GM23338 (cell line): Measurements from ENCODE around the gene COMMD2. TPM values are rescaled to one million over a fixed set of nuclear protein-coding genes. Genes with fewer than 3 reads are reported as not detected.

Experiments
- ATAC-seq: fragments of 200-7000 bp; cut with Tn5 transposase; 3 replicates; pipeline ENCODE4 v1.9.1; 2020
- DNase-seq: peaks from one replicate; pipeline ENCODE4 v3.0.0-alpha.2; 2015; ENCODE audit warnings: low spot score
- H2AFZ ChIP-seq: fragments of 200-600 bp; sonication (generic); 2 replicates; pipeline ENCODE4 v1.8.0; 2016; ENCODE audit warnings: antibody characterized with exemption, mild to moderate bottlenecking, moderate library complexity
- H3F3A ChIP-seq: fragments of 200-600 bp; sonication (generic); replicated peaks from 2 replicates; pipeline ENCODE4 v1.8.0; 2017; ENCODE audit warnings: antibody characterized with exemption, mixed run types, low read depth
- H3K27ac ChIP-seq: fragments of 200-600 bp; sonication (generic); 2 replicates; pipeline ENCODE4 v1.6.1; 2016; ENCODE audit warnings: low read depth
- H3K27me3 ChIP-seq: fragments of 200-600 bp; sonication (generic); 2 replicates; pipeline ENCODE4 v1.8.0; 2016; ENCODE audit warnings: mild to moderate bottlenecking, mixed run types, moderate library complexity; ENCODE audit not compliant: insufficient read depth
- H3K36me3 ChIP-seq: fragments of 200-600 bp; sonication (generic); 2 replicates; pipeline ENCODE4 v1.8.0; 2016; ENCODE audit warnings: mild to moderate bottlenecking; ENCODE audit not compliant: insufficient read depth
- H3K4me1 ChIP-seq: fragments of 200-600 bp; sonication (generic); 2 replicates; pipeline ENCODE4 v1.8.0; 2016; ENCODE audit warnings: mild to moderate bottlenecking, moderate library complexity; ENCODE audit not compliant: insufficient read depth
- H3K4me2 ChIP-seq: fragments of 200-600 bp; sonication (generic); 2 replicates; pipeline ENCODE4 v1.7.1; 2017; ENCODE audit warnings: mixed run types
- H3K4me3 ChIP-seq: fragments of 200-600 bp; sonication (generic); 2 replicates; pipeline ENCODE4 v1.6.1; 2016; ENCODE audit warnings: mixed run types
- H3K79me2 ChIP-seq: fragments of 200-600 bp; sonication (generic); replicated peaks from 2 replicates; pipeline ENCODE4 v1.8.0; 2017; ENCODE audit warnings: mild to moderate bottlenecking; ENCODE audit not compliant: insufficient read depth
- H3K9me2 ChIP-seq: fragments of 200-600 bp; sonication (generic); 2 replicates; pipeline ENCODE4 v1.8.0; 2017; ENCODE audit not compliant: insufficient read depth
- H4K20me1 ChIP-seq: fragments of 200-600 bp; sonication (generic); replicated peaks from 2 replicates; pipeline ENCODE4 v1.8.0; 2017; ENCODE audit warnings: mild to moderate bottlenecking; ENCODE audit not compliant: insufficient read depth
- H3K27ac Mint-ChIP-seq: 2 replicates; pipeline ENCODE4 v1.8.0; 2020; ENCODE audit warnings: inconsistent platforms, mild to moderate bottlenecking, moderate library complexity, mixed read lengths
- H3K27me3 Mint-ChIP-seq: 3 replicates; pipeline ENCODE4 v1.8.0; 2022; ENCODE audit warnings: low read depth, mild to moderate bottlenecking, moderate library complexity, mixed read lengths, inconsistent platforms; ENCODE audit not compliant: insufficient read depth, poor library complexity
- H3K36me3 Mint-ChIP-seq: 3 replicates; pipeline ENCODE4 v1.8.0; 2021; ENCODE audit warnings: low read depth, mild to moderate bottlenecking, inconsistent platforms, moderate library complexity, mixed read lengths
- H3K4me1 Mint-ChIP-seq: 3 replicates; pipeline ENCODE4 v1.8.0; 2020; ENCODE audit warnings: mild to moderate bottlenecking, inconsistent platforms, mixed read lengths
- H3K4me3 Mint-ChIP-seq: 3 replicates; pipeline ENCODE4 v1.8.0; 2021; ENCODE audit warnings: moderate library complexity, mild to moderate bottlenecking, inconsistent platforms, mixed read lengths
- H3K9me3 Mint-ChIP-seq: 3 replicates; pipeline ENCODE4 v1.8.0; 2020; ENCODE audit warnings: moderate library complexity, mild to moderate bottlenecking, inconsistent platforms, mixed read lengths
- CREB1 ChIP-seq: fragments of 250-450 bp; sonication (Bioruptor Pico); IDR thresholded peaks from 2 replicates; pipeline ENCODE4 v1.5.0; 2020; ENCODE audit warnings: low read depth, mild to moderate bottlenecking, moderate library complexity
- EZH2 ChIP-seq: fragments of 200-600 bp; sonication (generic); IDR thresholded peaks from one replicate; pipeline ENCODE4 v1.8.0; 2017; ENCODE audit warnings: antibody characterized with exemption, mild to moderate bottlenecking, low read depth; ENCODE audit not compliant: unreplicated experiment
- EZH2phosphoT487 ChIP-seq: fragments of 200-600 bp; sonication (generic); IDR thresholded peaks from one replicate; pipeline ENCODE4 v1.8.1; 2018; ENCODE audit warnings: antibody characterized with exemption; ENCODE audit not compliant: unreplicated experiment
- JUNB ChIP-seq: IDR thresholded peaks from one replicate; pipeline ENCODE4 v1.6.1; 2016; ENCODE audit warnings: antibody characterized with exemption; ENCODE audit not compliant: unreplicated experiment
- NANOG ChIP-seq: IDR thresholded peaks from 2 replicates; pipeline ENCODE4 v1.6.1; 2016; ENCODE audit warnings: antibody characterized with exemption, borderline replicate concordance
- POLR2AphosphoS5 ChIP-seq: IDR thresholded peaks from 2 replicates; pipeline ENCODE4 v1.6.1; 2016; ENCODE audit warnings: antibody characterized with exemption, low read depth
- STAT1 ChIP-seq: IDR thresholded peaks from one replicate; pipeline ENCODE4 v1.6.1; 2016; ENCODE audit warnings: antibody characterized with exemption; ENCODE audit not compliant: unreplicated experiment
- ZNF114 ChIP-seq: fragments of 250-450 bp; sonication (Bioruptor Pico); IDR thresholded peaks from 2 replicates; pipeline ENCODE4 v1.5.0; 2020; ENCODE audit warnings: mild to moderate bottlenecking, moderate library complexity
- ZNF331 ChIP-seq: fragments of 250-450 bp; sonication (Bioruptor Pico); IDR thresholded peaks from 2 replicates; pipeline ENCODE4 v1.5.0; 2020; ENCODE audit warnings: low read depth, mild to moderate bottlenecking, moderate library complexity
- ZNF462 ChIP-seq: fragments of 250-450 bp; sonication (Bioruptor Pico); IDR thresholded peaks from 2 replicates; pipeline ENCODE4 v1.5.0; 2020; ENCODE audit warnings: mild to moderate bottlenecking, moderate library complexity
- polyA plus RNA-seq: library from polyadenylated mRNA; unstranded; fragments of >200 nt; fragmentation: Nextera tagmentation; extraction: Ambion mirVana; gene quantifications from 2 replicates; pipeline ENCODE4 v1.2.1, GENCODE V29; 2016
- total RNA-seq: library from RNA; depleted of rRNA; stranded (reverse); fragments of >200 nt; shearing (Covaris generic); gene quantifications from 2 replicates; pipeline ENCODE4 v1.2.3, GENCODE V29; 2014
- TF ChIP-seq, protein P1 (sequence below), 2 experiments: fragments of 200-600 bp in 1 of 2; sonication (generic) in 1 of 2; conservative IDR thresholded peaks; 2 replicates each; pipeline versions ENCODE4 v1.5.1 to v1.6.1; 2016 to 2017; ENCODE audit warnings: antibody characterized with exemption in 2 of 2, low read depth in 2 of 2, mild to moderate bottlenecking in 2 of 2, moderate library complexity in 1 of 2
- TF ChIP-seq, protein P2 (sequence below): IDR thresholded peaks from one replicate; pipeline ENCODE4 v1.6.1; 2018; ENCODE audit warnings: antibody characterized with exemption; ENCODE audit not compliant: unreplicated experiment
- TF ChIP-seq, protein P3 (sequence below): IDR thresholded peaks from 2 replicates; pipeline ENCODE4 v1.6.1; 2016; ENCODE audit warnings: antibody characterized with exemption

The COMMD2 gene
- total and polyA plus RNA-seq, 2 experiments from 2014 or later, result 55.5 to 61.1 TPM

DNA sequence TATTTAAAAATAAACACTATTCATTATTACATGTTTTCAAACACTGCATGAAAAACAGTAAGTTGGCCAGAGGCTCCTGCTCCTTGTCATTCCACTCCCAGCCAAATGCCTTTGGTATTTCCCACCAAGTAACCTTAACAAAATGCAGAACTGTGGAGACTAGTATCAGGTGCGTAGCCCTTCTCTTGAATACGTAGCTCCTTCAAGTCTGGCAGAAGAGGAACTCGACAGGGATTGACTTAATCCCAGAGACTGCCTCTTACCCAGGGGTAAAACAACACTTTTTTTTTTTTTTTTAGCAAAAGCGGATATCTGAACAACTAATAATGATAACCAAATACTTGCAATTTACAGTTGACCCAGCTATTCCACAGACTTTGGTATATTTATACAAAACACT, 738 bp downstream of the COMMD2 start:
- no peaks in the 10 kb centered on the region for H3K9me3 Mint-ChIP-seq
- Histone ChIP-seq H2AFZ (peak overlapping the region; percentile 78; the same call in 1 of the 2 replicates), H3K9me2 (no peaks in the 10 kb centered on the region), H3K27ac (no peak overlapping the region), H3K27me3 (no peaks in the 10 kb centered on the region), H3K4me3 (peak overlapping the region; percentile 85), H3K79me2 (peaks cover 11% of the 10 kb centered on the region), H3K36me3 (peaks cover 20% of the 10 kb centered on the region), H3K4me2 (peak overlapping the region; percentile 81), H3K4me1 (no peaks in the 10 kb centered on the region), H4K20me1 (no peaks in the 10 kb centered on the region), H3F3A (no peaks in the 10 kb centered on the region)
- H3K27me3 Mint-ChIP-seq, result no peaks in the 10 kb centered on the region
- peaks cover 11% of the 10 kb centered on the region; the same call in 2 of the 3 replicates for H3K4me1 Mint-ChIP-seq
- no peak overlapping the region for H3K27ac Mint-ChIP-seq
- H3K36me3 Mint-ChIP-seq, result peaks cover 37% of the 10 kb centered on the region
- DNase-seq (peak; percentile 18), ATAC-seq (no peak)
- peak overlapping the region; percentile 98 for H3K4me3 Mint-ChIP-seq
- TF ChIP-seq JUNB, result no peak
- TF ChIP-seq ZNF114, result no peak
- TF ChIP-seq STAT1, result no peak
- TF ChIP-seq EZH2phosphoT487, result no peak
- TF ChIP-seq, protein P1, sequence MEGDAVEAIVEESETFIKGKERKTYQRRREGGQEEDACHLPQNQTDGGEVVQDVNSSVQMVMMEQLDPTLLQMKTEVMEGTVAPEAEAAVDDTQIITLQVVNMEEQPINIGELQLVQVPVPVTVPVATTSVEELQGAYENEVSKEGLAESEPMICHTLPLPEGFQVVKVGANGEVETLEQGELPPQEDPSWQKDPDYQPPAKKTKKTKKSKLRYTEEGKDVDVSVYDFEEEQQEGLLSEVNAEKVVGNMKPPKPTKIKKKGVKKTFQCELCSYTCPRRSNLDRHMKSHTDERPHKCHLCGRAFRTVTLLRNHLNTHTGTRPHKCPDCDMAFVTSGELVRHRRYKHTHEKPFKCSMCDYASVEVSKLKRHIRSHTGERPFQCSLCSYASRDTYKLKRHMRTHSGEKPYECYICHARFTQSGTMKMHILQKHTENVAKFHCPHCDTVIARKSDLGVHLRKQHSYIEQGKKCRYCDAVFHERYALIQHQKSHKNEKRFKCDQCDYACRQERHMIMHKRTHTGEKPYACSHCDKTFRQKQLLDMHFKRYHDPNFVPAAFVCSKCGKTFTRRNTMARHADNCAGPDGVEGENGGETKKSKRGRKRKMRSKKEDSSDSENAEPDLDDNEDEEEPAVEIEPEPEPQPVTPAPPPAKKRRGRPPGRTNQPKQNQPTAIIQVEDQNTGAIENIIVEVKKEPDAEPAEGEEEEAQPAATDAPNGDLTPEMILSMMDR (conservative IDR thresholded peaks at IDR 0.05; ENCODE audit: low read depth in 2 of 2), result no peak
- TF ChIP-seq POLR2AphosphoS5, result no peak
- TF ChIP-seq EZH2, result no peak
- TF ChIP-seq, protein P2, sequence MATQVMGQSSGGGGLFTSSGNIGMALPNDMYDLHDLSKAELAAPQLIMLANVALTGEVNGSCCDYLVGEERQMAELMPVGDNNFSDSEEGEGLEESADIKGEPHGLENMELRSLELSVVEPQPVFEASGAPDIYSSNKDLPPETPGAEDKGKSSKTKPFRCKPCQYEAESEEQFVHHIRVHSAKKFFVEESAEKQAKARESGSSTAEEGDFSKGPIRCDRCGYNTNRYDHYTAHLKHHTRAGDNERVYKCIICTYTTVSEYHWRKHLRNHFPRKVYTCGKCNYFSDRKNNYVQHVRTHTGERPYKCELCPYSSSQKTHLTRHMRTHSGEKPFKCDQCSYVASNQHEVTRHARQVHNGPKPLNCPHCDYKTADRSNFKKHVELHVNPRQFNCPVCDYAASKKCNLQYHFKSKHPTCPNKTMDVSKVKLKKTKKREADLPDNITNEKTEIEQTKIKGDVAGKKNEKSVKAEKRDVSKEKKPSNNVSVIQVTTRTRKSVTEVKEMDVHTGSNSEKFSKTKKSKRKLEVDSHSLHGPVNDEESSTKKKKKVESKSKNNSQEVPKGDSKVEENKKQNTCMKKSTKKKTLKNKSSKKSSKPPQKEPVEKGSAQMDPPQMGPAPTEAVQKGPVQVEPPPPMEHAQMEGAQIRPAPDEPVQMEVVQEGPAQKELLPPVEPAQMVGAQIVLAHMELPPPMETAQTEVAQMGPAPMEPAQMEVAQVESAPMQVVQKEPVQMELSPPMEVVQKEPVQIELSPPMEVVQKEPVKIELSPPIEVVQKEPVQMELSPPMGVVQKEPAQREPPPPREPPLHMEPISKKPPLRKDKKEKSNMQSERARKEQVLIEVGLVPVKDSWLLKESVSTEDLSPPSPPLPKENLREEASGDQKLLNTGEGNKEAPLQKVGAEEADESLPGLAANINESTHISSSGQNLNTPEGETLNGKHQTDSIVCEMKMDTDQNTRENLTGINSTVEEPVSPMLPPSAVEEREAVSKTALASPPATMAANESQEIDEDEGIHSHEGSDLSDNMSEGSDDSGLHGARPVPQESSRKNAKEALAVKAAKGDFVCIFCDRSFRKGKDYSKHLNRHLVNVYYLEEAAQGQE, result no peak
- TF ChIP-seq NANOG, result no peak
- TF ChIP-seq, protein P3, sequence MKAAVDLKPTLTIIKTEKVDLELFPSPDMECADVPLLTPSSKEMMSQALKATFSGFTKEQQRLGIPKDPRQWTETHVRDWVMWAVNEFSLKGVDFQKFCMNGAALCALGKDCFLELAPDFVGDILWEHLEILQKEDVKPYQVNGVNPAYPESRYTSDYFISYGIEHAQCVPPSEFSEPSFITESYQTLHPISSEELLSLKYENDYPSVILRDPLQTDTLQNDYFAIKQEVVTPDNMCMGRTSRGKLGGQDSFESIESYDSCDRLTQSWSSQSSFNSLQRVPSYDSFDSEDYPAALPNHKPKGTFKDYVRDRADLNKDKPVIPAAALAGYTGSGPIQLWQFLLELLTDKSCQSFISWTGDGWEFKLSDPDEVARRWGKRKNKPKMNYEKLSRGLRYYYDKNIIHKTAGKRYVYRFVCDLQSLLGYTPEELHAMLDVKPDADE, result no peak
- TF ChIP-seq CREB1 (CRISPR knock-in tag), result no peak
- TF ChIP-seq ZNF331 (CRISPR knock-in tag), result no peak
- no peak for TF ChIP-seq ZNF462 (CRISPR knock-in tag)
